H1 (cell line): Measurements from ENCODE around the gene ADGRE2. TPM values are rescaled to one million over a fixed set of nuclear protein-coding genes. Genes with fewer than 3 reads are reported as not detected.

Source experiments
- CTCF ChIA-PET: fragments of 300-600 bp; sonication (Branson Sonifier 250); formaldehyde crosslinking; loops from one replicate; lab custom pipeline; 2021; ENCODE audit not compliant: partially characterized antibody; lab: Charles Lee
- POLR2A ChIA-PET: fragments of 300-600 bp; sonication (Branson Sonifier 250); formaldehyde crosslinking; loops from one replicate; lab custom pipeline; 2021; ENCODE audit warnings: inconsistent platforms; ENCODE audit not compliant: partially characterized antibody; lab: Charles Lee
- DNase-seq, 2 experiments: peaks; one replicate each; pipeline versions ENCODE4 v3.0.0 to v3.0.0-alpha.2; 2010 to 2022; ENCODE audit warnings: low spot score in 2 of 2, low read depth in 1 of 2, mixed read lengths in 1 of 2
- FAIRE-seq: peaks from 2 replicates; lab custom pipeline; 2011; peaks lifted over from hg19 to GRCh38; lab: Jason Lieb, UNC
- H2AFZ ChIP-seq: 2 replicates; pipeline ENCODE4 v1.8.1; 2012; ENCODE audit warnings: low read length, inconsistent platforms
- H2AK5ac ChIP-seq: 2 replicates; pipeline ENCODE4 v1.6.1; 2013; ENCODE audit warnings: low read depth, low read length
- H2BK120ac ChIP-seq: replicated peaks from 2 replicates; pipeline ENCODE3; 2013; ENCODE audit warnings: low read depth, low read length, inconsistent platforms
- H2BK12ac ChIP-seq: 2 replicates; pipeline ENCODE4 v1.6.1; 2013; ENCODE audit warnings: low read depth, low read length
- H2BK15ac ChIP-seq: 2 replicates; pipeline ENCODE4 v1.6.1; 2013; ENCODE audit warnings: low read length
- H2BK20ac ChIP-seq: 2 replicates; pipeline ENCODE4 v1.6.1; 2013; ENCODE audit warnings: low read length
- H2BK5ac ChIP-seq: 2 replicates; pipeline ENCODE4 v1.6.1; 2013; ENCODE audit warnings: low read depth, low read length
- H3K14ac ChIP-seq: 2 replicates; pipeline ENCODE4 v1.6.1; 2013; ENCODE audit warnings: inconsistent platforms; ENCODE audit not compliant: insufficient read length
- H3K18ac ChIP-seq: 2 replicates; pipeline ENCODE4 v1.6.1; 2013; ENCODE audit warnings: low read length; ENCODE audit errors: extremely low read depth
- H3K23ac ChIP-seq: 2 replicates; pipeline ENCODE4 v1.6.1; 2013; ENCODE audit warnings: inconsistent platforms; ENCODE audit not compliant: insufficient read length
- H3K23me2 ChIP-seq: 2 replicates; pipeline ENCODE4 v1.6.1; 2013; ENCODE audit warnings: low read depth, low read length
- H3K27ac ChIP-seq: 2 replicates; pipeline ENCODE4 v1.6.1; 2011; ENCODE audit warnings: low read depth, low read length, inconsistent platforms
- H3K27me3 ChIP-seq, 4 experiments: replicated peaks in 1 of 4; 1 replicate in 1 of 4; 2 replicates in 3 of 4; pipeline versions ENCODE4 v1.6.1 to v1.8.1; 2011 to 2013; ENCODE audit warnings: low read length in 3 of 4, mild to moderate bottlenecking in 3 of 4, inconsistent platforms in 2 of 4, mixed read lengths in 2 of 4, moderate library complexity in 1 of 4; ENCODE audit not compliant: control insufficient read depth in 3 of 4, insufficient read depth in 3 of 4; ENCODE audit errors: extremely low read depth in 1 of 4
- H3K36me3 ChIP-seq, 4 experiments: 2 replicates each; pipeline versions ENCODE4 v1.6.1 to v1.8.1; 2011 to 2013; ENCODE audit warnings: mild to moderate bottlenecking in 4 of 4, low read length in 3 of 4, moderate library complexity in 2 of 4, control low read depth in 1 of 4, inconsistent platforms in 1 of 4; ENCODE audit not compliant: insufficient read depth in 4 of 4, control insufficient read depth in 2 of 4
- H3K4ac ChIP-seq: replicated peaks from 2 replicates; pipeline ENCODE3; 2013; ENCODE audit warnings: low read length, low read depth, mixed read lengths, inconsistent platforms; ENCODE audit not compliant: insufficient read length
- H3K4me1 ChIP-seq, 4 experiments: replicated peaks in 1 of 4; 1 replicate in 1 of 4; 2 replicates in 3 of 4; pipeline versions ENCODE4 v1.6.1 to v1.8.1; 2011 to 2013; ENCODE audit warnings: low read length in 3 of 4, inconsistent platforms in 2 of 4, mixed read lengths in 1 of 4; ENCODE audit not compliant: insufficient read depth in 4 of 4, control insufficient read depth in 3 of 4
- H3K4me2 ChIP-seq, 2 experiments: 2 replicates each; pipeline versions ENCODE4 v1.6.1 to v1.8.1; 2011 to 2013; ENCODE audit warnings: low read depth in 2 of 2, low read length in 2 of 2, control low read depth in 1 of 2, inconsistent platforms in 1 of 2, mild to moderate bottlenecking in 1 of 2; ENCODE audit not compliant: insufficient read depth in 1 of 2
- H3K4me3 ChIP-seq, 4 experiments: fragments of 200-600, 300-600 bp in 1 of 4; sonication (generic), shearing (Covaris generic), sonication (Bioruptor Twin) in 1 of 4; 2 replicates each; pipeline versions ENCODE4 v1.5.1 to v1.8.1; 2011 to 2016; ENCODE audit warnings: low read length in 4 of 4, low read depth in 3 of 4, control low read depth in 2 of 4, inconsistent platforms in 2 of 4, mild to moderate bottlenecking in 2 of 4, mixed read lengths in 1 of 4, moderate library complexity in 1 of 4; ENCODE audit not compliant: insufficient read depth in 2 of 4; ENCODE audit errors: extremely low read depth in 1 of 4
- H3K56ac ChIP-seq: replicated peaks from 2 replicates; pipeline ENCODE3; 2013; ENCODE audit warnings: low read depth, mild to moderate bottlenecking, mixed read lengths, low read length, inconsistent platforms; ENCODE audit not compliant: insufficient read length
- H3K79me1 ChIP-seq: 2 replicates; pipeline ENCODE4 v1.6.1; 2013; ENCODE audit warnings: low read depth, low read length, control low read depth
- H3K79me2 ChIP-seq, 2 experiments: 2 replicates each; pipeline versions ENCODE4 v1.6.1 to v1.8.1; 2012 to 2013; ENCODE audit warnings: low read length in 2 of 2, mild to moderate bottlenecking in 2 of 2, inconsistent platforms in 1 of 2; ENCODE audit not compliant: insufficient read depth in 2 of 2, control insufficient read depth in 1 of 2
- H3K9ac ChIP-seq, 4 experiments: replicated peaks in 1 of 4; 1 replicate in 1 of 4; 2 replicates in 3 of 4; pipeline versions ENCODE4 v1.6.1 to v1.8.1; 2011 to 2013; ENCODE audit warnings: low read depth in 3 of 4, low read length in 3 of 4, control low read depth in 2 of 4, mild to moderate bottlenecking in 2 of 4, moderate library complexity in 2 of 4, inconsistent platforms in 1 of 4; ENCODE audit errors: extremely low read depth in 1 of 4
- H3K9me3 ChIP-seq, 2 experiments: 2 replicates each; pipeline versions ENCODE4 v1.6.1 to v1.8.1; 2012 to 2013; ENCODE audit warnings: mild to moderate bottlenecking in 2 of 2, moderate library complexity in 2 of 2, control low read depth in 1 of 2, inconsistent platforms in 1 of 2, low read depth in 1 of 2, low read length in 1 of 2, mixed read lengths in 1 of 2; ENCODE audit not compliant: insufficient read depth in 2 of 2
- H4K20me1 ChIP-seq, 2 experiments: replicated peaks in 1 of 2; 2 replicates each; pipeline versions ENCODE3 to v1.8.1; 2011 to 2013; ENCODE audit warnings: inconsistent platforms in 2 of 2, low read length in 2 of 2, mild to moderate bottlenecking in 1 of 2; ENCODE audit not compliant: insufficient read depth in 2 of 2, control insufficient read depth in 1 of 2
- H4K5ac ChIP-seq: 2 replicates; pipeline ENCODE4 v1.6.1; 2013; ENCODE audit warnings: low read length, low read depth, mixed read lengths, inconsistent platforms; ENCODE audit not compliant: insufficient read length
- H4K8ac ChIP-seq: 2 replicates; pipeline ENCODE4 v1.8.0; 2013; ENCODE audit warnings: mild to moderate bottlenecking, moderate library complexity, low read length, inconsistent platforms; ENCODE audit not compliant: insufficient read depth; ENCODE audit errors: extremely low read depth
- H4K91ac ChIP-seq: replicated peaks from 2 replicates; pipeline ENCODE3; 2013; ENCODE audit warnings: low read length, mixed read lengths, inconsistent platforms; ENCODE audit not compliant: insufficient read length
- BCL11A ChIP-seq, 2 experiments: IDR thresholded peaks; one replicate each; pipeline ENCODE4 v1.6.1; 2011; ENCODE audit warnings: low read depth in 2 of 2, low read length in 2 of 2, mild to moderate bottlenecking in 2 of 2
- GABPA ChIP-seq: IDR thresholded peaks from 2 replicates; pipeline ENCODE4 v1.6.1; 2011; ENCODE audit warnings: mild to moderate bottlenecking, low read length, moderate library complexity, borderline replicate concordance; ENCODE audit not compliant: insufficient read depth
- NANOG ChIP-seq: IDR thresholded peaks from 2 replicates; pipeline ENCODE4 v1.6.1; 2011; ENCODE audit warnings: low read length, low read depth, mild to moderate bottlenecking, inconsistent platforms; ENCODE audit not compliant: insufficient read depth, poor library complexity, severe bottlenecking
- SIN3A ChIP-seq, 2 experiments: IDR thresholded peaks in 1 of 2; conservative IDR thresholded peaks in 1 of 2; 2 replicates each; pipeline ENCODE4 v1.6.1; 2011 to 2012; ENCODE audit warnings: low read length in 2 of 2, improper control_type of control experiment in 1 of 2, low read depth in 1 of 2, mild to moderate bottlenecking in 1 of 2
- TBP ChIP-seq: IDR thresholded peaks from 2 replicates; pipeline ENCODE4 v1.6.1; 2011; ENCODE audit warnings: low read depth, low read length, improper control_type of control experiment
- WGBS, 2 experiments: shearing (Covaris generic) in 1 of 2; methylation state at CpG; one replicate each; pipeline versions ENCODE4 v1.1.6 to v1.1.7; 2013 to 2015; ENCODE audit warnings: low lambda C conversion rate in 2 of 2, mixed read lengths in 2 of 2, inconsistent platforms in 1 of 2, low coverage in 1 of 2, missing lambda C conversion rate in 1 of 2; ENCODE audit not compliant: insufficient replicate concordance in 2 of 2, insufficient coverage in 1 of 2, insufficient read length in 1 of 2; ENCODE audit errors: extremely low coverage in 1 of 2, missing lambda C conversion rate in 1 of 2; 5-methylcytosine and 5-hydroxymethylcytosine counted together
- polyA plus RNA-seq, 7 experiments: library from polyadenylated mRNA; depleted of rRNA in 3 of 7; stranded (reverse) in 5 of 7; unstranded in 2 of 7; fragments of >200 nt in 5 of 7; fragments of 200-250 nt in 2 of 7; gene quantifications; 1 replicate in 5 of 7; 2 replicates in 1 of 7; 4 replicates in 1 of 7; pipeline versions ENCODE4 v1.2.1 to v1.2.3, GENCODE V29; 2011 to 2013; ENCODE audit warnings: missing spikeins in 2 of 7, mixed read lengths in 2 of 7
- total RNA-seq: library from RNA; stranded (reverse); fragmentation: NEBNext Ultra II Directional; extraction: Animal tissue kit (Norgen Biotek cat#: 25700); gene quantifications from 2 replicates; pipeline ENCODE4 v1.2.1, GENCODE V29; 2021

The ADGRE2 gene
- total and polyA plus RNA-seq, 2 of the 8 experiments (the other 6 are each of a cell fraction or from before 2014, with no cell fraction given) = 2.0 to 4.5 TPM

GRCh38 chr19:14699641-14700040, 78.7 kb downstream of the ADGRE2 start:
- no peak overlapping the region for H3K18ac ChIP-seq

More at GRCh38 chr19:14699641-14700040, 78.7 kb downstream of the ADGRE2 start:
- H2BK20ac ChIP-seq = no peak overlapping the region
- H4K20me1 ChIP-seq = peaks cover 0 to 1% of the 10 kb centered on the region in 2 experiments
- no peak overlapping the region for H2AFZ ChIP-seq
- no peak overlapping the region for H3K4me3 ChIP-seq
- no peak overlapping the region for H4K91ac ChIP-seq
- TF ChIP-seq SIN3A (conservative IDR thresholded peaks at IDR 0.05 in 1 of 2, IDR thresholded peaks at IDR 0.05 in 1 of 2; ENCODE audit: low read depth in 1 of 2, low read length in 2 of 2) (no peak), TBP (no peak), BCL11A (IDR thresholded peaks at IDR 0.05; ENCODE audit: low read depth in 2 of 2, low read length in 2 of 2) (no peak), GABPA (no peak), NANOG (no peak)
- TF ChIP-seq, all 59 proteins: peak for 0
- FAIRE-seq = no peak
- Histone ChIP-seq H3K56ac (no peak overlapping the region), H3K4me2 (no peak overlapping the region), H3K79me1 (no peaks in the 10 kb centered on the region), H3K4ac (no peak overlapping the region), H3K36me3 (peaks cover 2 to 26% (median 9%) of the 10 kb centered on the region in 4 experiments; a peak in 6 of 8 replicates), H3K9me3 (no peaks in the 10 kb centered on the region), H2BK15ac (no peak overlapping the region), H3K4me1 (no peaks in the 10 kb centered on the region), H3K23ac (no peak overlapping the region), H3K27me3 (no peaks in the 10 kb centered on the region), H3K23me2 (no peaks in the 10 kb centered on the region), H2BK12ac (no peak overlapping the region), H3K9ac (no peak overlapping the region), H4K5ac (no peak overlapping the region), H4K8ac (no peak overlapping the region), H3K27ac (no peak overlapping the region), H3K14ac (no peak overlapping the region), H2BK120ac (no peak overlapping the region), H2AK5ac (no peak overlapping the region), H2BK5ac (no peak overlapping the region), H3K79me2 (no peaks in the 10 kb centered on the region)
- no peak for DNase-seq
- ChIA-PET CTCF (no interaction called here), POLR2A (interaction anchor here (1.7 kb wide), 1 partner anchor 9 kb away, joined by 5 read pairs; the partner anchor contains the start of gene ZNF333)
- 84% methylated on average over 8 of the region's 8 CpGs; no CpG with 5 or more reads in 1 of the 2 experiments for WGBS, 2 experiments
